Body of pancreas (tissue), 4 donors: ENCODE data around the gene B4GALNT3. TPM values are rescaled to one million over a fixed set of nuclear protein-coding genes. Genes with fewer than 3 reads are reported as not detected.

Experiments
- ATAC-seq: fragments of 150-250 bp; one replicate; pipeline ENCODE4 v1.9.1; 2016
- DNase-seq, 4 donors: peaks; one replicate each; pipeline ENCODE4 v3.0.0-alpha.2; 2019
- H3K27ac ChIP-seq, 4 donors: fragments of 200-600 bp; sonication (generic); 1 replicate in 3 of 4; 2 replicates in 1 of 4; pipeline versions ENCODE4 v1.5.1 to v1.6.1; 2016 to 2019; ENCODE audit warnings: mild to moderate bottlenecking in 1 of 4, mixed read lengths in 1 of 4, moderate library complexity in 1 of 4
- H3K27me3 ChIP-seq, 2 donors: fragments of 200-600 bp; sonication (generic); one replicate each; pipeline ENCODE4 v1.6.0; 2016; ENCODE audit warnings: mild to moderate bottlenecking in 1 of 2
- H3K36me3 ChIP-seq, 2 donors: fragments of 200-600 bp; sonication (generic); replicated peaks in 1 of 2; 2 replicates each; pipeline ENCODE4 v1.5.1; 2016; ENCODE audit warnings: low read depth in 2 of 2; ENCODE audit not compliant: insufficient read depth in 1 of 2
- H3K4me1 ChIP-seq: fragments of 200-600 bp; sonication (generic); one replicate; pipeline ENCODE4 v1.6.0; 2016
- H3K4me3 ChIP-seq, 2 donors: fragments of 200-600 bp; sonication (generic); 1 replicate in 1 of 2; 2 replicates in 1 of 2; pipeline ENCODE4 v1.5.1; 2016 to 2019
- H3K9me3 ChIP-seq, 3 donors: fragments of 200-600 bp; sonication (generic); 1 replicate in 2 of 3; 2 replicates in 1 of 3; pipeline ENCODE4 v1.5.1; 2016
- POLR2A ChIP-seq, 3 donors: fragments of 450-650 bp; IDR thresholded peaks; one replicate each; pipeline ENCODE4 v1.6.1; 2016; ENCODE audit warnings: antibody characterized with exemption in 3 of 3, mild to moderate bottlenecking in 2 of 3
- WGBS, 2 donors: methylation state at CpG; one replicate each; pipeline ENCODE4 v1.1.5; 2017; 5-methylcytosine and 5-hydroxymethylcytosine counted together
- intact Hi-C: fragments of 100-400 bp; cut with DNase I; formaldehyde crosslinking; loops from one replicate; pipeline ENCODE4 v1.15.1; 2023
- total RNA-seq, 2 donors: library from RNA; depleted of rRNA; stranded (reverse); fragments of >200 nt; gene quantifications; one replicate each; pipeline ENCODE4 v1.1.0, GENCODE V29; 2016
- TF ChIP-seq, protein P1 (sequence below), 7 experiments: fragments of 450-650 bp in 4 of 7; fragments of 200-600 bp in 3 of 7; sonication (generic) in 3 of 7; IDR thresholded peaks; one replicate each; pipeline ENCODE4 v1.5.1; 2016 to 2019; ENCODE audit warnings: antibody characterized with exemption in 7 of 7

Gene B4GALNT3
- total RNA-seq, 2 donors from 2014 or later, result 4.0 to 9.3 TPM

DNA sequence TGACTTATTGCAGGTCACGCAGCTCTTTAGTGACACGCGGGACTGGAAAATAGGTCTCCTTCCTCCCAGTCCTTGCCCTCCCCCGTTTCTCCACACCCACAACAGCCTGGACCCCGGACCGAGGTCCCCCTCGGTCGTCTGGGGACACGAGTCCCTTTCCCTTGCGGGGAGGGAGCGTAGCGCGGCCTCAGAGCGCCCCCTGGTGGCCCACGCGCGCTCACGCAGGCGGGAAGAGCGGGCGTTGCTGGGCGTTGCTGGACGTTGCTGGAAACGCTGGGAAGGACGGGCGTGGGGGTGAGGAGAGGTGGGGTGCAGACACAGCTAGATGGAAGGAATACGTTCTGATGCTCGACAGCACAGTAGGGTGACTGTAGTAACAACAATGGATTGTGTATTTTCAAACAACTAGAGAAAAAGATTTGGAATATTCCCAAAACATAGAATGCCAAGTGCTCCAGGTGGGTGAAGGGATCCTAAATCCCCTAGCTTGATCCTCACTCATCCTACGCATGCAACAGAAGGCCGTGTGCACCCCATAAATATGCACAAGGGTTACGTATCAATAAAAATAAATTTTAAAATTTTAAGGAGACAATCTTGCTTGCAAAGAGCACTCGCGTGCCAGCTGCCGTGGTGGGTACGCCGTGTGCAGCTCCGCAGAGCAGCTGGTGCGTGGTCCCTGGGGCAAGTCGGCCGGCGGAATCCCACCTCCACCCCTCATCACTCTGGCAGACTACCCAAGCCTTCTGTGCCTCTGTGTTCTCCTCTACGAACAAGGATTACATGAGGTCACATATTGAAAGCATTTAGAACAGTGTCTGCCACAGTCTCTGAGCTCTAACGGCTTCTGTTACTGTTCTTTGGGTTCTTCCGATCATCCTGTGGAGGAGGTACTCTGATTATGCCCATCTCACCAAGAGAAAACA lies 87.4 kb downstream of the B4GALNT3 start:
- peak; percentile 79 for ATAC-seq
- Histone ChIP-seq H3K9me3 (no peaks in the 10 kb centered on the region), H3K27ac (no peak overlapping the region), H3K4me3 (no peak overlapping the region), H3K27me3 (no peaks in the 10 kb centered on the region), H3K4me1 (peaks cover 6% of the 10 kb centered on the region), H3K36me3 (no peaks in the 10 kb centered on the region)
- intact Hi-C loops, result loop anchor here (5.0 kb wide), 2 partner anchors 90 to 105 kb away; partner anchors contain the start of gene B4GALNT3
- WGBS, 2 donors, result 24 to 25% methylated on average over 38 to 41 of the region's 44 CpGs
- TF ChIP-seq POLR2A (IDR thresholded peaks at IDR 0.05), result no peak
- TF ChIP-seq, protein P1, sequence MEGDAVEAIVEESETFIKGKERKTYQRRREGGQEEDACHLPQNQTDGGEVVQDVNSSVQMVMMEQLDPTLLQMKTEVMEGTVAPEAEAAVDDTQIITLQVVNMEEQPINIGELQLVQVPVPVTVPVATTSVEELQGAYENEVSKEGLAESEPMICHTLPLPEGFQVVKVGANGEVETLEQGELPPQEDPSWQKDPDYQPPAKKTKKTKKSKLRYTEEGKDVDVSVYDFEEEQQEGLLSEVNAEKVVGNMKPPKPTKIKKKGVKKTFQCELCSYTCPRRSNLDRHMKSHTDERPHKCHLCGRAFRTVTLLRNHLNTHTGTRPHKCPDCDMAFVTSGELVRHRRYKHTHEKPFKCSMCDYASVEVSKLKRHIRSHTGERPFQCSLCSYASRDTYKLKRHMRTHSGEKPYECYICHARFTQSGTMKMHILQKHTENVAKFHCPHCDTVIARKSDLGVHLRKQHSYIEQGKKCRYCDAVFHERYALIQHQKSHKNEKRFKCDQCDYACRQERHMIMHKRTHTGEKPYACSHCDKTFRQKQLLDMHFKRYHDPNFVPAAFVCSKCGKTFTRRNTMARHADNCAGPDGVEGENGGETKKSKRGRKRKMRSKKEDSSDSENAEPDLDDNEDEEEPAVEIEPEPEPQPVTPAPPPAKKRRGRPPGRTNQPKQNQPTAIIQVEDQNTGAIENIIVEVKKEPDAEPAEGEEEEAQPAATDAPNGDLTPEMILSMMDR (IDR thresholded peaks at IDR 0.05), result peak; percentile 93 to 99 (median 98)
- DNase-seq, result peak; percentile 54 to 72 (median 64)

DNA sequence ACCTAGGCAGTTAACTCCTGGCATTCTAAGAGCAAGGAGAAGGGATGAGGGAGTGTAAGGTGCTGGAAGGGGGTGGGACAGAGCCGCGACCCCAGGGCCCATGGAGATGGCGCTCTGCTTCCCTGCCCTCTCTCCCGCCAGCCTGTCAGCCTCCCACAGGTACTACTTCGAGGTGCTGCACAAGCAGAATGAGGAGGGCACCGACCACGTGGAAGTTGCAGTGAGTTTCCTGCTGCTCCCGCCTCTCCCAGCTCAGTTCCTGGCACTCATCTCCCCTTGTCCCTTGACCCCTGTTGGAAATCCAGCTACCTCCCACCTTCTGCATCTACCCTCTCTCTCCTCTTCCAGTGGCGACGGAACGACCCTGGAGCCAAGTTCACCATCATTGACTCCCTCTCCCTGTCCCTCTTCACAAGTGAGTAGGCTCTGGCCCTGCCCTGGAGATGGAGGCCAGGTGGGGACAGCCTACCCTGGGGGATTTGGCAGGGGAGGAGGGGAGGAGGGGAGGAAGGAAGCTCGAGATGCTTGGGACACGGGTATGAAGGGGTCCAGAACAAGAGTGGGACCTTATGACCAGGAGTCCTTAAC lies 88.2 kb downstream of the B4GALNT3 start:
- Histone ChIP-seq H3K27ac (no peak overlapping the region), H3K4me1 (peaks cover 6% of the 10 kb centered on the region), H3K9me3 (no peaks in the 10 kb centered on the region), H3K36me3 (no peaks in the 10 kb centered on the region), H3K4me3 (no peak overlapping the region), H3K27me3 (no peaks in the 10 kb centered on the region)
- DNase-seq, result no peak
- 50 to 65% methylated on average over 13 of the region's 13 CpGs for WGBS, 2 donors
- no peak for ATAC-seq
- intact Hi-C loops, result loop anchor here (5.0 kb wide), 2 partner anchors 91 to 106 kb away; partner anchors contain the start of gene B4GALNT3
- TF ChIP-seq, protein P1 (IDR thresholded peaks at IDR 0.05), result no peak
- no peak for TF ChIP-seq POLR2A (IDR thresholded peaks at IDR 0.05)

DNA sequence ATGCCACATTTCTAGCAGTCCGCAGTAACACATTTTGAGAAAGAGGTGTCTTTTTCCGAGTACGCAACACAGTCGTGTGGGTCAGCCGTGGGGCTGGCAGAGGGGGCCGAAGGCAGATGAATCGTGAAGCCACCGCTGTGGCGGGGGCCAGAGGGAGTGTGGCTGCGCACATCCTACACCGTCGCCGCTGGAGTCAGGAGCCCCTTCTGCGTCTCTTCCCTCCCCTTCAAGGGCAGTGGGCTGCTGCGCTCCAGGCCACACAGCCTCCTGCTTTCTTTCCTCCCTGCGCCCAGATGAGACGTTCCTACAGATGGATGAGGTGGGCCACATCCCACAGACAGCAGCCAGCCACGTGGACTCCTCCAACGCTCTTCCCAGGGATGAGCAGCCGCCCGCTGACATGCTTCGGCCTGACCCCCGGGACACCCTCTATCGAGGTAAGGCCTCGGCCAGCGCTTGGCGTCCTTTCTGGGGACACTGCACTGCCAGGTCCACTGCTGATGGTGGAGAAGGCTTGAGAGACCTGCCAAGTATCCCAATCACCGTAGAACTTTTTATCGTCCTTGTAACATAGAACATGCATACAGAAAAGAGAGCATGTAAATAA lies 89.8 kb downstream of the B4GALNT3 start:
- DNase-seq, result no peak
- H3K4me3 ChIP-seq, result no peak overlapping the region
- TF ChIP-seq POLR2A (IDR thresholded peaks at IDR 0.05), result no peak
- TF ChIP-seq, protein P1 (IDR thresholded peaks at IDR 0.05), result no peak
- H3K27ac ChIP-seq, result no peak overlapping the region
- no peaks in the 10 kb centered on the region for H3K36me3 ChIP-seq
- 85 to 88% methylated on average over 29 of the region's 29 CpGs for WGBS, 2 donors
- H3K9me3 ChIP-seq, result no peaks in the 10 kb centered on the region
- H3K27me3 ChIP-seq, result no peaks in the 10 kb centered on the region
- ATAC-seq, result no peak
- intact Hi-C loops, result loop anchor here (5.0 kb wide), 2 partner anchors 92 to 107 kb away; partner anchors contain the start of gene B4GALNT3
- H3K4me1 ChIP-seq, result peaks cover 6% of the 10 kb centered on the region

DNA sequence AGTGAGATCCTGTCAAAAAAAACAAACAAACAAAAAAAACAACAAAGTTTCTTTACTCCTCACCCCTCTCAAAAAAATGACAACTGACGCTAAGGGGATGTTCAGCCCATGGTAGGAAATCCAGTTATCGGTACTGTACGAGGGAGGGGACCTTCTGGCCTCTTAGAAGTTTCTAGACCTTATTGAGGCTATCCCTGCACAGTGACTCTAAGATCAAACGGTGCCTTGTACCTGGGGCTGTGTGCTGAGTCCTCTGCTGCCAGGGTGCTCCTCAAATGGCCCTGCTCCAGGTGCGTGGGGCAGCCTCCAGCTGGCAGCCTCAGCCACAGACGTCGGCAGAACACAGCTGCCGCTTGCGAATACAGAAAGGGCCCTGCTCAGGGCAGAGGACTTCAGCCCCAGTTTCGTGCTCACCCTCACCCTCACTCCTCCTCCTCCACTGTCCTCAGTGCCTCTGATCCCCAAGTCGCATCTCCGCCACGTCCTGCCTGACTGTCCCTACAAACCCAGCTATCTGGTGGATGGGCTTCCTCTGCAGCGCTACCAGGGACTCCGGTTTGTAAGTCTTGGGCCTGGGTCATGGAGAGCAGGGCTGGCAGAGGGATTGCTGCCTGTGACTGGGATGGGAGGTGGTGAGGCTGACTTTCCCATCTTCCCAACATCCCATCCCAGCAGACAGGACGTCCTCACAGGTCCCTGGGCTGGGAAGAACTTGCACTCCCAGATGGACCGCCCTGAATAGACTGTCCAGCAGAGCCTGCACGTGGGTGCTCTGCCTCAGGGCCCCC lies 90.9 kb downstream of the B4GALNT3 start:
- Histone ChIP-seq H3K4me3 (no peak overlapping the region), H3K27ac (no peak overlapping the region), H3K9me3 (no peaks in the 10 kb centered on the region), H3K36me3 (no peaks in the 10 kb centered on the region), H3K4me1 (peaks cover 6% of the 10 kb centered on the region), H3K27me3 (no peaks in the 10 kb centered on the region)
- ATAC-seq, result no peak
- TF ChIP-seq POLR2A (IDR thresholded peaks at IDR 0.05), result no peak
- TF ChIP-seq, protein P1 (IDR thresholded peaks at IDR 0.05), result no peak
- WGBS, 2 donors, result 71 to 75% methylated on average over 15 to 18 of the region's 18 CpGs
- DNase-seq, result no peak
- intact Hi-C loops, result no loop called here
